GM10248 (cell line): Measurements from ENCODE around the gene EPHB6.

Experiments
- CTCF ChIA-PET: fragments of 300-600 bp; sonication (Branson Sonifier 250); formaldehyde crosslinking; extraction: SDS; loops from one replicate; lab custom pipeline; 2021; ENCODE audit warnings: antibody characterized with exemption; lab: Yijun Ruan, JAX
- POLR2A ChIA-PET: fragments of 350-650 bp; sonication (Branson Sonifier 250); formaldehyde crosslinking; extraction: SDS; loops from one replicate; lab custom pipeline; 2020; ENCODE audit warnings: antibody characterized with exemption; lab: Yijun Ruan, JAX
- DNase-seq: peaks from one replicate; pipeline ENCODE4 v3.0.0; 2012; ENCODE audit errors: extremely low spot score
- TF ChIP-seq, protein P1 (sequence below): IDR thresholded peaks from 2 replicates; pipeline ENCODE4 v1.5.1; 2012; ENCODE audit warnings: mild to moderate bottlenecking, low read depth; ENCODE audit errors: extremely low read depth, missing control alignments, control extremely low read depth

EPHB6 gene

DNA sequence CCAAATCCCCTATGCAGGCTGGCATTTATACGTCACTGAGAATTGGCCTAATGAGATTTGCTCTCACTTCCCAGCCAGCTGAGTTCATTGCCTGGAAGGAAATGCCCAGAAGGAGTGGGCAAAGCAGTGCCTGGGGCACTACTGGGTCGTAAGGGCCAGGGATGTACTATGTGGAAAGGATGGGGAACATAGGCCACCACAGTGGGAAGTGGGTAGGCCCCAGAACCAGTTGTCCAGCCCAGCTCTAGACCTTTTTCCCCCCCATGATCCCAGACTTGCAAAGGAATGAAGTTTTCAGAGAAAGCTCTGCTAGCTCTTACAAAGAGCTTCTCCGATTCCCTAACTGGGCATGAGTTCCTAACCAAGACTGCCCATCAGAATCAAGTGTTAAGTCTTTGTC, 64.8 kb downstream of the EPHB6 start:
- TF ChIP-seq, protein P1, sequence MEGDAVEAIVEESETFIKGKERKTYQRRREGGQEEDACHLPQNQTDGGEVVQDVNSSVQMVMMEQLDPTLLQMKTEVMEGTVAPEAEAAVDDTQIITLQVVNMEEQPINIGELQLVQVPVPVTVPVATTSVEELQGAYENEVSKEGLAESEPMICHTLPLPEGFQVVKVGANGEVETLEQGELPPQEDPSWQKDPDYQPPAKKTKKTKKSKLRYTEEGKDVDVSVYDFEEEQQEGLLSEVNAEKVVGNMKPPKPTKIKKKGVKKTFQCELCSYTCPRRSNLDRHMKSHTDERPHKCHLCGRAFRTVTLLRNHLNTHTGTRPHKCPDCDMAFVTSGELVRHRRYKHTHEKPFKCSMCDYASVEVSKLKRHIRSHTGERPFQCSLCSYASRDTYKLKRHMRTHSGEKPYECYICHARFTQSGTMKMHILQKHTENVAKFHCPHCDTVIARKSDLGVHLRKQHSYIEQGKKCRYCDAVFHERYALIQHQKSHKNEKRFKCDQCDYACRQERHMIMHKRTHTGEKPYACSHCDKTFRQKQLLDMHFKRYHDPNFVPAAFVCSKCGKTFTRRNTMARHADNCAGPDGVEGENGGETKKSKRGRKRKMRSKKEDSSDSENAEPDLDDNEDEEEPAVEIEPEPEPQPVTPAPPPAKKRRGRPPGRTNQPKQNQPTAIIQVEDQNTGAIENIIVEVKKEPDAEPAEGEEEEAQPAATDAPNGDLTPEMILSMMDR, result no peak
- ChIA-PET POLR2A (no interaction called here), CTCF (interaction anchor here (1.2 to 1.5 kb wide), 2 partner anchors 24 to 38 kb away, joined by 3 to 4 read pairs; no protein-coding TSS in a partner anchor)
- no peak for DNase-seq
